Cortex of kidney (tissue), 1 donor: ENCODE data around the gene NBAS.
"Not testable (repeated sequence)": the region's sequence is repeated elsewhere in the genome, so short reads cannot be mapped to it uniquely, and the experiment has no call there.

Experiments
- DNase-seq: peaks from one replicate; lab custom pipeline; 2025; lab: John Stamatoyannopoulos, UW

NBAS gene

DNA sequence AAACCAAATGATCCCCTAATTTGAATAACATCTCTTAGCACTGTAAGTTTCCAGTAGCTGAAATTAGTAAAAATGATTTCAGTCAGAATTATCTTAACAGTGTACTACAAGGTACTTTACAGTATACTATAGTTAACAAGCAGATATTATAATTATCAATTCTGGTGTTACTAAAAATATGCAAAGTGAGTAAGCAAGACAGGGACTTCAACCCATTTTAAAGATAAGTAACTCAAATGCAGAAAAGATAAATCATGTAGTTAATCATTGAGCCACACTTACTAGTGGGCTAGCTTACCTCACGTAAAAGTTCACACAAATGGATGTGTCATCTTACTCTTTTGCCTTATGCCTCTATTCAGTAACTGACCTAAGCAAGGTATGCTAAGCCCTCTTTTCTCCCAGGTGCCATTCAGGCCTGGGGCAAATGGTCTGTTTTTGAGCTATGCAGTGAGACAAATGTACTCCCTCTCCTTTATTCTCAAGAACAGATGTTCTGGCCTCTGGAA, 101.0 kb downstream of the NBAS start:
- no peak for DNase-seq

DNA sequence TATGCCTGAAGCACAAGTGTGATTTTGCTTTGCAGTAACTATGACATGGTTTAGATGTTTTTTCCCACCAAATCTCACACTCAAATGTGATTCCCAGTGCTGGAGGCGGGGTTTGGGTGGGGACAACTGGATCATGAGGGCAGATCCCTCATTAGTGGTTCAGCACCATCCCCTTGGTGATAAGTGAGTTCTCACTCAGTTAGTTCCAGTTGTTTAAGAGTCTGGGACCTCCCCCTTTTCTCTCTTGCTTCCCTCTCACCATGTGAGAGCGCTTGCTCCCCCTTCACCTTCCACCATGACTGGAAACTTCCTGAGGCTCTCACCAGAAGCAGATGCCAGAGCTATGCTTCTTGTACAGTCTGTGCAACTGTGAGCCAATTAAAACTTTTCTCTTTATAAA, 102.9 kb downstream of the NBAS start:
- no peak for DNase-seq

DNA sequence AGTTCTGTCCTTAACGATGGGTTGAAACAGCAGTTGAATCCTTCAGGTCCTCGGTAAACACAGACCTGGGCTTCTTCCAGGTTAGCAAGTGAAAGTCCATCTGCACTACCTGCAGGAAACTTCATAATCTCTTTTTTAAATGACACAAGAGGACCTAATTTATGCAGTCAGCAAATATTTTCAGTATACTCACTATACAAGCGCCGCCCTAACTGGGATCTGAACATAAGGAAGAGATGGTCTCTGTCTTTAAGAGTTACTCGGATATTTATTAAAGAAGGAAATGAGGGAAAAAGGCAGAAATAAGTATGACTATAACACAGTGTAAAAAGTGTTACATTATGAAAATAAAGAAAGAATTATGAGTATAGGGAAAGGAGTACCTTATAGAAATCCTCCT, 103.3 kb downstream of the NBAS start:
- no peak for DNase-seq

DNA sequence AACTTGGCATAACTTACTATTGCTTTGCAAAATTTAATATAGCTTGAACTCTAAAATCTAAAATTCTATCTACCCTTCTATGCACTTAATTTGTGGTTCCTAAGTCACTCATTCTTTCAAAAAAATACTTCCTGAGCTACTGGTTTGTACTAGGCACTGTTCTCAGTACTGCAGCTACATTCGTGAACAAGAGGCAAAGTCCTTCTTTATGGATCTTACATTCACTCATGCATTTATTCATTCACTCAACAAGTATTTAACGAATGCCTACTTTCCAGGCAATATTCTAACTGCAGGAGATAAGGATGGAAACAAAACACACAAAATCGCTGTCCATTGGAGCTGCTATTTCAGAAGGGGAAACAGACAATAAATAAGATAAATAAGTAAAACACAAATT, 104.8 kb downstream of the NBAS start:
- DNase-seq, result no peak

DNA sequence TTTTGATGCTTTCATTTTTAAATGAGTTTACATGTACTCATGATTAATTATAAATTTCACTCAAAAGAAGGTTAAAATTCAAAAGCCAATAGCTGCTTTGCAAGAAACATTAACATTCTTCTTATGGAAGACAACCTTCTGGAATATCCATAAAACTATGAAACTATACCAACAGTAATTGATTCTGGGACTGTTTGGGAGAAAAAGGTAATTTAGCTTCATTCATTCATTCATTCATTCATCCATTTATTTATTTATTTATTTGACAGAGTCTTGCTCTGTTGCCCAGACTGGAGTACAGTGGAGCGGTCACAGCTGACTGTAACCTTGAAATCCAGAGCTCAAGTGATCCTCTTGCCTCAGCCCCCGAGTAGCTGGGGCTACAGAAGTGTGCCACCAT, 110.3 kb downstream of the NBAS start:
- DNase-seq, result no peak

DNA sequence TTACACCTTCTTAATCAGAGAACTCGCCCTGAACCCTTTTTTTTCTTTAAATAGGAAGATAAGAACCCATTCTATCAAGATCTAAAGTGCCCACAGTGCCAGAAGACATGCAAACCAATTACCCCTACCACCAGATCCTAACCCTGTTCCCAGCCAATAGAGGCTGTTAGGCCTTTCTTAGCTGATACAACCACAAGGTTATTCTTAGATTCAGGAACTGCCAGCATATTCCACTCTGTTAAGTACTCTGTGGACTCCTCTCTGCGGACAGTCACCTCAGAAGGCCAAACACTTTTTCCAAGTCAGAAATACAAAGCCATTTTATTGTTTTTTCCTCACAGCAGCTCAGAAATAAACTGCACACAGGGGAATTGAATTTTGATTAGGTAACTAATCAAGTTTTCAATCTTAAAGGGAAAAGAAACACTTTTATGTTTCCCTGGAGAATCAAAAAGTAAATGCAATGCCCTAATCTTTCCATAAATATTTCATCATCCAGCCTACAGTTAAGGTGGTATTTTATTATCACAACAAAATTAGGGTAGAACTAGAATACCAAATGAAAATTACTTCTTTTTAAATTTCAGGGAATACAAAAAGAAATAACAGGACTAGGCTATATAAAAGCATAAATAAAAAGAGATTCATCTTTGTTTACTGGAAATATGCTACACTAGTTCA, 111.4 kb downstream of the NBAS start:
- no peak for DNase-seq

DNA sequence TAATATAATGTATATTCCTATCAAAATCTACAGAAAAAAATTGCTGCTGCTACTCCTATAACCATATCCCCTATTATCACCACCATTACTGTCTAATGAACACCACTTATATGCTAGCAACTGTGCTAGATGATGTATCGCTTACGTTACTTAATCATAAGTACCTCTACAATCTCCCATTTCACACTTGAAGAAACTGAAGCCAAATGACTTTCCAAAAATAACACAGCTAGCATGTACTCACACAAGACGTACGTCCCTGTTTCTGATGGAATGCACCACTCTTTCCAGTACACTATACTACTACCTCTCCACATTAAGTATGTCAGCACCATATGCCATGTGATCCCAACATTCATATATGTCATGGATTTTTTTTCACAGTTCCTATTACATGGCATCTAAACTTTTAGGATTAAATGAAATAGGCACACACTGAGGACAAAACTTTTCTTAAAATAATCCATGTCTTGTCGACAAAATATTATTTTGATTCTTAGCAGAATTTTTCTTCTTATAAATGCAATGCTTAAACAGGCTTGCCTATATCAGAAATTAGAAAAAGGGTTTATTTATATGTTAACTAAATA, 112.8 kb downstream of the NBAS start:
- no peak for DNase-seq

DNA sequence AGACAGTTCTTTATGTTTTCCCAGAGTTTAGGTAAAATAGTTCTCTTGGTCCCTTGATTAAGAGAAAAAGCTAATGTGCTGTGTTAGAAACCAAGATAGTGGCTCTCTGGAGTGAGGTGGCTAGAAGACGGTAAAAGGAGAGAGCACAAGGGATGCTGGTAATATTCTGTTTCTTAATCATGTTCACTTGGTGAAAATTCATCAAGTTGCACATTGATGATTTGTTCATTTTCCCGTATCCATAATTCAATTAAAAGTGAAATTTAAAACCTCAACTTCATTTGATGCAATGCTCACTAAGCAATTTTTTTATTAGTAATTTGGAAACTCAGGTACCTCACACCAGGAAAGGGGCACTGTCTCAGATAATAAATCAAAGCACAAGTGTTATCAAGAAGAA, 113.8 kb downstream of the NBAS start:
- DNase-seq, result no peak

DNA sequence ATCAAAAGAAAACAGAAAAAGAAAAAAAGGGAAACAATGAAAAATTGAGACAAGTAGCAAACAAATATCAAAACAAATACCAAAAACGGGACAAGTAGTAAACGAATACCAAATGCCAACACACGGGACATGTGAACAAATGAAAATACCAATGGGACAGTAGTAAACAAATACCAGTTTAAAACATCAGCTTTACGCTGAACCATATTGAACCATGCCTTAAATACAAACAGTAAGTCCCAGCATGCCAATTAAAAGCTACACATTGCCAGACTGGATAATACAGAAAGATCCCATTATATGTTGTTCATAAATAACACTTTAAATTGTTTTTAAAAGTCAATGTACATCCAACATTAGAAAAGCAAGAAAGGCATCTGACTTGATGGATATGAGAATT, 114.2 kb downstream of the NBAS start:
- DNase-seq, result no peak

DNA sequence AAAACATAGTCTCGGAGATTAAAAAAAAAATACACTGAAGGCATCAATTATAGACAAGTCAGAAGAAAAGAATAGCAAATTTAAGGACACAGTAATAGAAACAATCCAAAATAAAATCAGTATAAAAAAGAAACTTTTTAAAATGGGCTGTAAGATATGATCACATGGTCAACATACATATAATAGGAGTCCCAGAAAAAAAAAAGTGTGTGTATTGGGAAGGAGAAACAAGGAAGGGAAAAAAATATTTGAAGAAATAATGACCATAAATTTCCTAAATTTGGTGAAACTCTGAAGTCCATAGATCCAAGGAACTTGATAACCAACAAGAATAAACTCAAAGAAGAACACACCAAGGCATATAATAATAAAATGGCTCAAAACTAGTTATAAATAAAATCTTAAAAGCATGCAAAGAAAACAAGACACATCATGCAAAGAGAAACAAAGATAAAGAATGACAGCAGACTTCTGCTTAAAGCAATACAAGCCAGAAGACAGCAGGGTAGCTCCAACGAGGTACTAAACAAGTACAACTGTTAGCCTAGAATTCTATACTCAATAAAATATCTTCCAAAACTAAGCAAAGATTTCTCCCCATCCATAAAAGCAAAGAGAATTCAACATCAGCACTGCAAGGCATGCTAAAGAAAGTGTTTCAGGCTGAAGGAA, 115.1 kb downstream of the NBAS start:
- DNase-seq, result no peak

DNA sequence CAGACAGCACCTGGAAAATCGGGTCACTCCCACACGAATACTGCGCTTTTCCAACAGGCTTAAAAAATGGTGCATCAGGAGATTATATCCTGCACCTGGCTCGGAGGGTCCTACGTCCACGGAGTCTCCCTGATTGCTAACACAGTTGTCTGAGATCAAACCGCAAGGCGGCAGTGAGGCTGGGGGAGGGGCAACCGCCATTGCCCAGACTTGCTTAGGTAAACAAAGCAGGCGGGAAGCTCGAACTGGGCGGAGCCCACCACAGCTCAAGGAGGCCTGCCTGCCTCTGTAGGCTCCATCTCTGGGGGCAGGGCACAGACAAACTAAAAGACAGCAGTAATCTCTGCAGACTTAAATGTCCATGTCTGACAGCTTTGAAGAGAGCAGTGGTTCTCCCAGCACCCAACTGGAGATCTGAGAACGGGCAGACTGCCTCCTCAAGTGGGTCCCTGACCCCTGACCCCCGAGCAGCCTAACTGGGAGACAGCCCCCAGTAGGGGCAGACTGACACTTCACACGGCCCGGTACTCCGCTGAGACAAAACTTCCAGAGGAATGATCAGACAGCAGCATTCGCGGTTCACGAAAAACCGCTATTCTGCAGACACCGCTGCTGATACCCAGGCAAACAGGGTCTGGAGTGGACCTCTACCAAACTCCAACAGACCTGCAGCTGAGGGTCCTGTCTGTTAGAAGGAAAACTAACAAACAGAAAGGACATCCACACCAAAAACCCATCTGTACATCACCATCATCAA, 121.2 kb downstream of the NBAS start:
- DNase-seq, result not testable (repeated sequence)

DNA sequence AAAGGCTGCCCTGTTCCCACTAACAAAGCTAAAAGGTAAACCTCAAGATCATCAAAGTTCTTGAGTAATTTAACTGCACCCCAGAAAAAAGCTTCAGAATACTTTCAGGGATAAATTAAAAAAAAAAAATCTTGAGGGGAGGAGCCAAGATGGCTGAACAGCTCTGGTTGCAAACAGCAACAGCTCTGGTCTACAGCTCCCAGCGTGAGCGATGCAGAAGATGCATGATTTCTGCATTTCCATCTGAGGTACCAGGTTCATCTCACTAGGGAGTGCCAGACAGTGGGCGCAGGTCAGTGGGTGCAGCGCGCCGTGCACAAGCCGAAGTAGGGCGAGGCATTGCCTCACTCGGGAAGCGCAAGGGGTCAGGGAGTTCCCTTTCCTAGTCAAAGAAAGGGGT, 121.8 kb downstream of the NBAS start:
- DNase-seq, result not testable (repeated sequence)

DNA sequence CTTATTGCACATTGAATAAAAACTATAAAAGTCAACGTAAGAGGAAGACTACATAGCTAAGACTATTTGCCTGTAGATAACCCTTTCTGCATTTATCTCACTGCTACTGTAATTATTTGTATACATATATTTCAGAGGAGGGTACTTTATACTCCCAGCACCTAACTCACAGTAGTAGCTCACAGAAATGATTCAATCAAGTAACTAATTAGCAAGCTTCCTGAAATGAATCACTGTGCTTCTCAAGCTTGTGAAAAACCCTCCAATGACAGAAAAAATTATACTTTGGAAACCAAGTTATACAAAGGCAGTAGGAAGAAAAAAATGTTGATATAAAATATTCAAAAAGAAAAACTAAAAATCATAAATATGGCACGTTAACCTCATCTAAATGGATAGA, 124.9 kb downstream of the NBAS start:
- DNase-seq, result no peak

DNA sequence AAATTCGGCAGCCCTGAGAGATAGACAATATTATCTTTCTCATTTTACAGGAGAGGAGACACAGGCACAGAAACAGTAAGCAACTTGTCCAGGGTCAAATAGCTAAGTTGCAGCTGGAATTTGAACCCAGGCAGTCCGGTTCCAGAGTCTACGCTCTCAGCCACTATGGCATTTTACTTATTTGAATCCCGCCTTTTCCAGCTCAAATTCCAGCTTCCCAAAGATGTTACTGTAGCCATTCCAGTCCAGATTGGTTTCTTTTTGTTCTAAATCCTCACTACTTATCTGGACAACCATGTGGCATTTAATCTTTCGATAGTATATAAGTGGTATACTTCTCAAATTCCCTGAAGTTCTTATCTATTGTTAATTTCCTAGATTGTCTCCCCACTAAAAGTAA, 125.7 kb downstream of the NBAS start:
- no peak for DNase-seq

DNA sequence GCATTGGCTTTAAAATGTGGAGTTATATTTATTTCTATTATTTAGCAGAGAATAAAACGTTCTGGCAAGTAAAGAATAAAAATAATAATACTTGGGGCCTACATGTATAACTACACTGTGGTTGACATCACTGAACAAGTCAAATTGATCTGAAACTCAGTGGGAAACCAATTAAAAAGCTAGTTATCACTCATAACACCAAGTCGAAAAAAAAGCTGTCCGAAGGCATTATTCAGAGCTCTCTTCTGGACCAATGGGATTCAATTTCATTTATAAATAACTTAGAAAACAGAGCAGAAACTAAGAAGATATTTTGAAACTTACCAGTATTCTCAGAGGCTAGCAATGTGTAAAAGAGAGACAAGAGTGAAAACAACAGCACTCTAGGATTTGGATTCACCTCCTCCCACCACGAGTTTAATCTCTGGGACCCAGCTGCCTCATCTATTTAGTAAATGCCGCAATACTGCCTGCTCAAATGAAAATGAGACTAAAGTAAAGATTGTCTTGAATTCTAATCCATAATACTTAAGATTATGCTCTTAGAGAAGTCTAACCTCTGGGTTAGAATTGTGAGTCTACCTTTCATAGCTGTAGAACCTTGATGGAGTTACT, 128.4 kb downstream of the NBAS start:
- no peak for DNase-seq

DNA sequence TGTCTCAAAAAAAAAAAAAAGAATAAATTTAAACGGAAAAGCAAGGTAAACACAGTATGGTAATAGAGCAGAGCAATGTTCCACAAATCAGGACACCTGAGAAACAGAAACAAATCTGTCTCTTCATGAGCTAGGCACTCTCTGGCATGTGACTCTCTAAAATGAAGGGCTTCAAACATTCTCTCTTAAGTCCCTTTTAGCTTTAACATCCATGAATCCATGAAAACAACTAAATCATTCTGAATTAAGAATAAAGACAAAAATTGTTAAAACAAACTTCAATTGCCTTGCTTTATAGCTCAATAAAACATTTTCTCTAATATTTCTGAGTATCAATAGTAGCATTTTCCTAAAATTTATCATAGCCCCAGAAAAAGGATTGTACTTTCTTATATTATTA, 132.1 kb downstream of the NBAS start:
- no peak for DNase-seq

DNA sequence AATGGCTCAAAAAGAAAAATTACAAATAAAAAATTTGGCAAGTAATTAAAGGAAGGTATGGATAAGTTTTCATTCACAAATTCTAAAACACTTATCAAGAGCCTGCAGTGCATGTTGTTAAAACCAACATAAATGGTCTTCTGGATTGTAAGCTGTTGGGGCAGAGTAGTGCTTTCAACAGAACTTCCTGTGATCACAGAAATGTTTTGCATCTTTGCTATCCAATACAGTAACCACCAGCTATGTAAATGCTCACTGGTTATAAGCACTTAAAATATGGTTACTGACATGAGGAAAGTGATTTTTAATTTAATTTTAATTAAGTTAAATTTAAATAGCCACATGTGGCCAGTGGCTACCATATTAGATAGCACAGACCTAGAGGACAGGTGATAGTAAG, 133.1 kb downstream of the NBAS start:
- DNase-seq, result no peak

DNA sequence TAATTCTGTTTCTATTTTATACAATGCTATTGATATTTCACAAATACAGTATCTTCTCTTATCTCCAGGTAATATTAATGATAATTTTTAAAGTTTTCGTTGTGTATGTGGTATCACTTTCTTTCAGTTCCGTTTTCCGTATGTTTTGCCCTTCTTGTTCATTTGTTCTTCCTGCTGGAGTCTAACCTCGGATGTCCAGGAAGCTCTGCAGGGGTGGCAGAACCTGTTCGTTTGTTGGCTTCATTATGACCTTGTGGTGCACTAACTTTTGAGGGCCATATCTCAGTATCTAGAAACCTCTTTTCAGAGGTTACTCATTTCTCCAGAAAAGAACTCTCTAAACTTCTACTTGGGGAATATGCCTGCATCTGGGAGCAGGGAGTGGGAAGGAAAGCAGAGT, 134.5 kb downstream of the NBAS start:
- DNase-seq, result no peak

DNA sequence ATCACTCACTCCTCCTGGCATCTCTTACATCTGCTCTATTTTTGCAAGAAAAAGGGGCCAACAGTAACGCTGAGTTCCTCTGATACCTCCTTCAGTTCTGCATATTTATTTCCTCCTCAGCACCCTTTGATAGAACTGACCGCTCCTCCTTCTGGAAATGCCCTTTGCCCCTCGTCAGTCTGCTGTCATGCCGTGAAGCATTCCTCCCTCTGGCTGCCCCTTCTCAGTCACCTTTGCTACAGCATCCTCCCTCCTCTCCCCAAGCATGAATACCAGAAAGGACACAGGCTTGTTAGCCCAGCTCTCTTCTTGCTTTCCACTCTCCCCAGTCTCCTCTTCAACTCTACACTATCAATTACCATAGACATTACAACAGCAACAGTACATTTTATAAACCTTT, 135.4 kb downstream of the NBAS start:
- no peak for DNase-seq

DNA sequence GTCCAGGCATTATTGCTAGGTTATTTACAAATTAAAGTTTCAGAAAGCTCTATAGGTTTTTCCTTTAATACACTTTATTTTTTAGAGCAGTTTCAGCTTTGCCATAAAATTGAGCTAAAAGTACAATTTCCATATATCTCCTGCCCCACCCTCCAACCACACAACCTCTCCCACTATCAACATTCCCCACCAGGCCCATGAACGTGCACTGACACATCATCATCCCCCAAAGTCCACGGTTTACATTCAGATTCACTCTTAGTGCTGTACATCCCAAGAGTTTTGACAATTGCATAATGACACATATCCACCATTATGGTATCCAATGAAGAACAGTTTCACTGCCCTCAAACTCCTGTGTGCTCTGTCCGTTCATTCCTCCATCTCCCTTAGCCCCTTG, 139.4 kb downstream of the NBAS start:
- no peak for DNase-seq

DNA sequence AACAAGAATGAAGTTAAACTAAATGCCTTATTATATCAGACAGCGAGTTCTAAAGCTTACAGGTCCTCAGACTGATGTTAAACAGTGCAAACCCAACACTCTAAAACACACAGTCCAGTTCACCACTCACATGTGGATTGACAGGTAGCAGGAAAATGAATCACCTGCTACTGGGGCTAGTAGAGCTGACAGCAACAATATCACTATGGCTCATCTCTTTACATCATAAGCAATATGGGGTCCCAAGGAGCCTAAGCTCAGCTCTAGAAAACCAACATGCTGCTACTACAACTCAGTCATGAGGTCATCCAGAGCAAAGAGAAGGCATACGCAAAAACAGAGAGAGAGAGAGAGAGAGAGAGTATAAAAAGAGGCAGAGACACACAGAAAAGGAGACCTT, 145.4 kb downstream of the NBAS start:
- no peak for DNase-seq

DNA sequence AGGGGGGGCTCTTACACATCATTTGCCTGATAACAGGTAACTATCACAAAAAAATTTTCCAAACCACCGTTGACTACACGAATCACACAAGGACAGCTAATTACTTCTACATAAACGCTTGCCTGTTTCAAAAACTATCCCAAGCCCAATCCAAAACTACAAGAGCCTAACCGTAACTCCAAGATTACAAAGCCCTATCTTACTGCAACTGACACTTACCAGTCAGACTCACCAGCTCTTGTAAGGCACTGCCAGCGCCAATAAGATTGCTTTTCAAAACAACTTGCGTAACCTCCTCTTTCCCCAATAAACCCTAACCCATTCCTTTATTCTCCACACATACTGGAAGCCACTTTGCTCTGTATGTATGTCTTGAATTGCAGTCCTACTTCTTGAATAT, 148.4 kb downstream of the NBAS start:
- no peak for DNase-seq
